IMR-90 (cell line): Measurements from ENCODE around the gene MORF4L1.

Source experiments
- MXI1 ChIP-seq: IDR thresholded peaks from 2 replicates; pipeline ENCODE4 v1.6.1; 2012; ENCODE audit warnings: low read depth, mild to moderate bottlenecking, low read length, moderate library complexity, borderline replicate concordance
- TF ChIP-seq, protein P1 (sequence below): conservative IDR thresholded peaks from 2 replicates; pipeline ENCODE4 v1.5.1; 2012; ENCODE audit warnings: mild to moderate bottlenecking, low read depth, low read length, improper control_type of control experiment

GRCh38 chr15:78947506-78947905 is 74.8 kb downstream of the MORF4L1 start:
- TF ChIP-seq, protein P1, sequence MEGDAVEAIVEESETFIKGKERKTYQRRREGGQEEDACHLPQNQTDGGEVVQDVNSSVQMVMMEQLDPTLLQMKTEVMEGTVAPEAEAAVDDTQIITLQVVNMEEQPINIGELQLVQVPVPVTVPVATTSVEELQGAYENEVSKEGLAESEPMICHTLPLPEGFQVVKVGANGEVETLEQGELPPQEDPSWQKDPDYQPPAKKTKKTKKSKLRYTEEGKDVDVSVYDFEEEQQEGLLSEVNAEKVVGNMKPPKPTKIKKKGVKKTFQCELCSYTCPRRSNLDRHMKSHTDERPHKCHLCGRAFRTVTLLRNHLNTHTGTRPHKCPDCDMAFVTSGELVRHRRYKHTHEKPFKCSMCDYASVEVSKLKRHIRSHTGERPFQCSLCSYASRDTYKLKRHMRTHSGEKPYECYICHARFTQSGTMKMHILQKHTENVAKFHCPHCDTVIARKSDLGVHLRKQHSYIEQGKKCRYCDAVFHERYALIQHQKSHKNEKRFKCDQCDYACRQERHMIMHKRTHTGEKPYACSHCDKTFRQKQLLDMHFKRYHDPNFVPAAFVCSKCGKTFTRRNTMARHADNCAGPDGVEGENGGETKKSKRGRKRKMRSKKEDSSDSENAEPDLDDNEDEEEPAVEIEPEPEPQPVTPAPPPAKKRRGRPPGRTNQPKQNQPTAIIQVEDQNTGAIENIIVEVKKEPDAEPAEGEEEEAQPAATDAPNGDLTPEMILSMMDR: no peak
- TF ChIP-seq MXI1: no peak
